Measurements from ENCODE around the gene CCDC57.

- no peak for TF ChIP-seq CTCF (IDR thresholded peaks at IDR 0.05)
- no peak for TF ChIP-seq POLR2A (IDR thresholded peaks at IDR 0.05)
Observed at GRCh38 chr17:82092094-82092586, 120.5 kb downstream of the CCDC57 start.

Measured in stomach (tissue), 4 donors.